ENCODE results near the gene NBPF1.
A peak's percentile ranks its signal among the peaks of the same experiment; 100 is the strongest.
"Not testable (repeated sequence)": the region's sequence is repeated elsewhere in the genome, so short reads cannot be mapped to it uniquely, and the experiment has no call there.

The NBPF1 gene

DNA sequence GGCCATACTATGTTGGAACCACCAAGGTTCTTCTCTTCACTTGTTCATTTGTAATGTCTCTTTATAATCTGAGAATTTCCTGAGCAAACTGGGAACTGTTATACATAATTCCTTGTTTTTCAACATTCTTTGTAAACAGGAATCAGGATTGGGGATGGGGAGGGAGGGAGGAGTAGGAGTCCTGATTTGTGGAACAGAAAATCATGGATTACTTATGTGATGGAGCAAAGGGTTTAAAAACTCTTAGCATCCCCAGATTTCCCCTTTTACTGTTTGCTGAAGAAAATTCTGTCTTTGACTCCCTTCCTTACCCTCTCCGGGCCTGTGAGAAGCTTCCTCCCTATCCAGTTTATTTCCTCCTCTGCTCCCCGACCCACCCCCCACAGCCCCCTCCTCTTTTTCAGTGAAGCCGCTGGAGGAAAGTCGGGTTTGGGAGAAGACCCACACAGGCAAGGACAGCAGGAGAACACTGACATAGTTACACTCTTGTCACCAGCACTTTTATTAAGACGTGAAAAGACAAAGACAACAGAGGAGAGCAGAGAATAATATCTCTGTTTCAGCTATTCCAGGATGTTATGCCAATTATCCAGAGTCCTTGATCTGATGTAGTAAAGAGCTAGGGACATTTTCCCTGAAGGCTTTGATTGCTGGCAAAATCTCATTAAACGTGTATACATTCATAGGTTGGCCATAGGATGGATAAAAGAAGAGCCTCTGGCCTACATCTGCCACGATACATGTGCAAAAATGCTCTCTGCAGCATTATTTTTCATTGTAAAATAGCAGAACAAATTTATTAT, 4.6 kb upstream of the NBPF1 start:
- no peak overlapping the region for H3K9ac ChIP-seq (ENCODE audit: low read depth, low read length)
- peaks cover 8% of the 10 kb centered on the region; the same call in 1 of the 2 replicates for H3K36me3 ChIP-seq (ENCODE audit: control insufficient read depth, insufficient read depth, low read length)
- H3K4me3 ChIP-seq (ENCODE audit: low read depth, low read length), result no peak overlapping the region
- H3K27me3 ChIP-seq (ENCODE audit: control insufficient read depth, insufficient read depth, low read length), result peaks cover 19% of the 10 kb centered on the region
- no peaks in the 10 kb centered on the region for H3K9me3 ChIP-seq (ENCODE audit: control insufficient read depth, insufficient read depth, low read length)
- H3K27ac ChIP-seq (ENCODE audit: low read depth, low read length), result no peak overlapping the region
- H3K4me1 ChIP-seq (ENCODE audit: control insufficient read depth, insufficient read depth, low read length), result peaks cover 6% of the 10 kb centered on the region; the same call in 1 of the 2 replicates

GRCh38 chr1:16617114-16617631, 3.8 kb upstream of the NBPF1 start:
- H3K36me3 ChIP-seq (ENCODE audit: control insufficient read depth, insufficient read depth, low read length), result 0 out of 2 replicates have a peak, but pooled peaks cover 5% of the 10 kb centered on the region
- H3K4me3 ChIP-seq (ENCODE audit: low read depth, low read length), result no peak overlapping the region
- no peak overlapping the region for H3K9ac ChIP-seq (ENCODE audit: low read depth, low read length)
- H3K4me1 ChIP-seq (ENCODE audit: control insufficient read depth, insufficient read depth, low read length), result peaks cover 10% of the 10 kb centered on the region
- H3K27me3 ChIP-seq (ENCODE audit: control insufficient read depth, insufficient read depth, low read length), result peaks cover 25% of the 10 kb centered on the region
- no peak overlapping the region for H3K27ac ChIP-seq (ENCODE audit: low read depth, low read length)
- no peaks in the 10 kb centered on the region for H3K9me3 ChIP-seq (ENCODE audit: control insufficient read depth, insufficient read depth, low read length)

DNA sequence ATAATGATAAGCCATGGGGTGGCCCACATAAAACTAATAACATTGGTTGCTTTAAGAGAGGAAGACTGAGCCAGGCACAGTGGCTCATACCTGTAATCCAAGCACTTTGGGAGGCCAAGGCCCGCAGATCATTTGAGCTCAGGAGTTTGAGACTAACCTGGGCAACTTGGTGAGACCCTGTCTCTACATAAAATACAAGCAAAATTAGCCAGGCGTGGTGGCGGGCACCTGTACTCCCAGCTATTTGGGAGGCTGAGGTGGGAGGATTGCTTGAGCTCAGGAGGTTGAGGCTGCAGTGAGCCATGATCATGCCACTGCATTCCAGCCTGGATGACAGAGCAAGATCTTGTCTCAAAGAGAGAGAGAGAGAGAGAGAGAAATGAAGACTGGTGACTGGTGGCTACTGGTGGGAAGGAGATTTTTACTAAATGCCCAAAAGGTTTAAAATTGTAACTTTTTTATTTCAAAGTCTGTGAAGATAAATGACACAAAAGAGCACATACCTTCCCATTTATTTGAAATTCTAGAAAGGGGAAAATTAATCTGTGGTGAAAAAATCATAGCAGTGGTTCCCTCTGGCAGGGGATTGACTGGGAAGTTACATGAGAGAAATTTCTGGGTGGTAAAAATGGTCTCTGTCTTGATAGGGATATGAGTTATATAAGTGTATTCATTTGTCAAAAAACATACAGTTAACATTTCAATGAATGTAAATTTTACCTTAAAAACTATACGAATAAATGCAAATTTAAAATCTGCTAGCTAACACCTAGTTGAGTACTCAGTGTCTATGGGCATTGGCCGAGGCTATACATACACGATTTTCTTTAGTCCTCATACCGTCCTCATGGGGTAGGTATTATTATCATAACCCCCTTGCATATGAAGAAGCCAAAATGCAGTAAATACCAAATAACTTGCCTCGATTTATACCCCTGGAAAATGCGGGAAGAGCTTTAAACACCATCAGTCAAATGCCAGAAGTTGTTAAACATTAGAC, 2.2 kb upstream of the NBPF1 start:
- H3K27me3 ChIP-seq (ENCODE audit: control insufficient read depth, insufficient read depth, low read length), result peaks cover 36% of the 10 kb centered on the region
- H3K4me1 ChIP-seq (ENCODE audit: control insufficient read depth, insufficient read depth, low read length), result peaks cover 14% of the 10 kb centered on the region
- H3K4me3 ChIP-seq (ENCODE audit: low read depth, low read length), result no peak overlapping the region
- no peak overlapping the region for H3K27ac ChIP-seq (ENCODE audit: low read depth, low read length)
- no peaks in the 10 kb centered on the region for H3K9me3 ChIP-seq (ENCODE audit: control insufficient read depth, insufficient read depth, low read length)
- H3K36me3 ChIP-seq (ENCODE audit: control insufficient read depth, insufficient read depth, low read length), result 0 out of 2 replicates have a peak, but pooled peaks cover 5% of the 10 kb centered on the region
- no peak overlapping the region for H3K9ac ChIP-seq (ENCODE audit: low read depth, low read length)

GRCh38 chr1:16614361-16615252, 1.2 kb upstream of the NBPF1 start:
- peaks cover 36% of the 10 kb centered on the region for H3K27me3 ChIP-seq (ENCODE audit: control insufficient read depth, insufficient read depth, low read length)
- H3K4me3 ChIP-seq (ENCODE audit: low read depth, low read length), result no peak overlapping the region
- no peak overlapping the region for H3K27ac ChIP-seq (ENCODE audit: low read depth, low read length)

DNA sequence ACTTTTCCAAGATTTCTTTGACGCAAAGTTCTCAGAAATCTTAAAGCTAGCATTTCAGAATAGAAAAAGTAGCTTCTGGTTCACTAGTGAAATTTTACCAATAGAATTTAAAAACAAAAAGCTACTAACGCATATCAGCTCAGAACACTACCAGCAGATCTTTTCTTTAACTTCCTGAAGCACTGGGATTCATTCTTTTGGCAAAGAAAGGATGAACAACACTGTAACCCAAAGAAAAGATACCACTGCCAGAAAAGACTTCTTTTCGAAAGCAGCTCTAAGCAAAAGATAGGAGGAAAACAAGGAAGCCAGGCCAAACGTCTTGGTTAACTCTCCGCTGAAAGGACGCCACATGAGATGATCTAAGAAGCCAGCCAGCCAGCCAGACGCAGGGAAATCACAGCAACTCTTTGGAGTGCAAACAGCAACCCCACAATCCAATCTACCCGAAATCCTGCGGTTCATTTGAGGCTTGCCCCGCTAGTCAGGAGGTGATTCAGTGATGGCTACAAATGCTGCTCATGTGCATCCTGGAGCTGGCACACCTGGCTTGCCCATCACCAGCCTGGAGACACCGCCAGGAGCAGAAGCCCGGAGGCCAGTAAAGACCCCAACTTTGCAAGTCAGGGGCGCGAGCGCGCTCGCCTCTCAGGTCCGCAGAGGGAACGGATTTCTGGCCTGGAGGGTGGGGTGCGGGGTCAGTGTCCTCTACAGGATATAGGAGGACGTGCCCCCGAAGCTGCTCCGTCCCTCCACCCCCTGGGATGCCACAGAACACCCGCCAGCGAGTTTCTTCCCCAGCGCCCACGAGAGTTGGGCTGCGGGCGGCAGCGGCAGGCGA, 812 bp downstream of the NBPF1 start:
- peaks cover 36% of the 10 kb centered on the region for H3K27me3 ChIP-seq (ENCODE audit: control insufficient read depth, insufficient read depth, low read length)
- H3K4me3 ChIP-seq (ENCODE audit: low read depth, low read length), result peak overlapping the region; percentile 60
- H3K36me3 ChIP-seq (ENCODE audit: control insufficient read depth, insufficient read depth, low read length), result peaks cover 10% of the 10 kb centered on the region
- no peak overlapping the region for H3K27ac ChIP-seq (ENCODE audit: low read depth, low read length)
- H3K9ac ChIP-seq (ENCODE audit: low read depth, low read length), result no peak overlapping the region
- peaks cover 14% of the 10 kb centered on the region for H3K4me1 ChIP-seq (ENCODE audit: control insufficient read depth, insufficient read depth, low read length)
- H3K9me3 ChIP-seq (ENCODE audit: control insufficient read depth, insufficient read depth, low read length), result no peaks in the 10 kb centered on the region

More at GRCh38 chr1:16614361-16615252, 1.2 kb upstream of the NBPF1 start:
- 0 out of 2 replicates have a peak, but pooled peaks cover 5% of the 10 kb centered on the region for H3K36me3 ChIP-seq (ENCODE audit: control insufficient read depth, insufficient read depth, low read length)
- H3K9ac ChIP-seq (ENCODE audit: low read depth, low read length), result no peak overlapping the region
- peaks cover 14% of the 10 kb centered on the region for H3K4me1 ChIP-seq (ENCODE audit: control insufficient read depth, insufficient read depth, low read length)
- H3K9me3 ChIP-seq (ENCODE audit: control insufficient read depth, insufficient read depth, low read length), result no peaks in the 10 kb centered on the region

DNA sequence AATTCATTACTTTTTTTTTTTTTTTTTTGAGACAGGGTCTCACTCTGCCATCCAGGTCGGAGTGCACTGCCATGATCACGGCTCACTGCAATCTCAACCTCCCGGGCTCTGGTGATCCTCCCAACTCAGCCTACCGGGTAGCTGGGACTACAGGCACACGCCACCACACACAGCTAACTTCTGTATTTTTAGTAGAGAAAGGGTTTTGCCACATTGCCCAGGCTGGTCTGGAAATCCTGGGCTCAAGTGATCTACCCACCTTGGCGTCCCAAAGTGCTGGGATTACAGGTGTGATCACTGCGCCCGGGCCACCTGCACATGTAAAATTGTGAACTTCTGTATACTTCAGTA, 1.4 kb downstream of the NBPF1 start:
- H3K4me1 ChIP-seq (ENCODE audit: control insufficient read depth, insufficient read depth, low read length), result peaks cover 14% of the 10 kb centered on the region
- not testable (repeated sequence) for H3K27ac ChIP-seq (ENCODE audit: low read depth, low read length); H3K9me3 ChIP-seq (ENCODE audit: control insufficient read depth, insufficient read depth, low read length); H3K9ac ChIP-seq (ENCODE audit: low read depth, low read length)
- peaks cover 36% of the 10 kb centered on the region for H3K27me3 ChIP-seq (ENCODE audit: control insufficient read depth, insufficient read depth, low read length)
- peak overlapping the region; percentile 60 for H3K4me3 ChIP-seq (ENCODE audit: low read depth, low read length)
- peaks cover 14% of the 10 kb centered on the region for H3K36me3 ChIP-seq (ENCODE audit: control insufficient read depth, insufficient read depth, low read length)

GRCh38 chr1:16611164-16611563, 2.2 kb downstream of the NBPF1 start:
- peaks cover 14% of the 10 kb centered on the region for H3K4me1 ChIP-seq (ENCODE audit: control insufficient read depth, insufficient read depth, low read length)
- peaks cover 36% of the 10 kb centered on the region for H3K27me3 ChIP-seq (ENCODE audit: control insufficient read depth, insufficient read depth, low read length)
- not testable (repeated sequence) for H3K4me3 ChIP-seq (ENCODE audit: low read depth, low read length); H3K9ac ChIP-seq (ENCODE audit: low read depth, low read length); H3K9me3 ChIP-seq (ENCODE audit: control insufficient read depth, insufficient read depth, low read length); H3K27ac ChIP-seq (ENCODE audit: low read depth, low read length)
- peaks cover 21% of the 10 kb centered on the region for H3K36me3 ChIP-seq (ENCODE audit: control insufficient read depth, insufficient read depth, low read length)

DNA sequence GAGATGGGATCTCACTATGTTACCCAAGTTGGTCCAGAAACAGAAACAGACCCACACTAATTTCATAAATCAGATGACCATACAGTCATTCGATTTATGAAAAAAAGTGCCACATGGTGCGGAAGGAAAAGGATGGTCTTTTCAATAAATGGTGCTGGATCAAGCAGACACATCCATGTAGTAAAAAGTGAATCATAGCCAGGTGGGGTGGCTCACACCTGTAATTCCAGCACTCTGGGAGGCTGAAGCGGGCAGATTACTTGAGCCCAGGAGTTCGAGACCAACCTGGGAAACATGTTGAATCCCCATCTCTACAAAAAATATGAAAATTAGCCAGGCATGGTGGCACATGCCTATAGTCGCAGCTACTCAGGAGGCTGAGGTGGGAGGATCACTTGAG, 2.8 kb downstream of the NBPF1 start:
- H3K9ac ChIP-seq (ENCODE audit: low read depth, low read length); H3K9me3 ChIP-seq (ENCODE audit: control insufficient read depth, insufficient read depth, low read length); H3K4me3 ChIP-seq (ENCODE audit: low read depth, low read length); H3K27ac ChIP-seq (ENCODE audit: low read depth, low read length): not testable (repeated sequence)
- H3K36me3 ChIP-seq (ENCODE audit: control insufficient read depth, insufficient read depth, low read length), result peaks cover 26% of the 10 kb centered on the region
- H3K27me3 ChIP-seq (ENCODE audit: control insufficient read depth, insufficient read depth, low read length), result peaks cover 35% of the 10 kb centered on the region
- H3K4me1 ChIP-seq (ENCODE audit: control insufficient read depth, insufficient read depth, low read length), result peaks cover 14% of the 10 kb centered on the region

GRCh38 chr1:16609761-16610160, 3.6 kb downstream of the NBPF1 start:
- Histone ChIP-seq H3K36me3 (ENCODE audit: control insufficient read depth, insufficient read depth, low read length) (peaks cover 26% of the 10 kb centered on the region), H3K4me1 (ENCODE audit: control insufficient read depth, insufficient read depth, low read length) (peaks cover 14% of the 10 kb centered on the region), H3K27me3 (ENCODE audit: control insufficient read depth, insufficient read depth, low read length) (peaks cover 27% of the 10 kb centered on the region)
- not testable (repeated sequence) for H3K4me3 ChIP-seq (ENCODE audit: low read depth, low read length); H3K9me3 ChIP-seq (ENCODE audit: control insufficient read depth, insufficient read depth, low read length); H3K27ac ChIP-seq (ENCODE audit: low read depth, low read length); H3K9ac ChIP-seq (ENCODE audit: low read depth, low read length)

Data from HUES48 (cell line).